ENCODE data around the gene BCL6B.
"Not testable (repeated sequence)": the region's sequence is repeated elsewhere in the genome, so short reads cannot be mapped to it uniquely, and the experiment has no call there.

The BCL6B gene, protein sequence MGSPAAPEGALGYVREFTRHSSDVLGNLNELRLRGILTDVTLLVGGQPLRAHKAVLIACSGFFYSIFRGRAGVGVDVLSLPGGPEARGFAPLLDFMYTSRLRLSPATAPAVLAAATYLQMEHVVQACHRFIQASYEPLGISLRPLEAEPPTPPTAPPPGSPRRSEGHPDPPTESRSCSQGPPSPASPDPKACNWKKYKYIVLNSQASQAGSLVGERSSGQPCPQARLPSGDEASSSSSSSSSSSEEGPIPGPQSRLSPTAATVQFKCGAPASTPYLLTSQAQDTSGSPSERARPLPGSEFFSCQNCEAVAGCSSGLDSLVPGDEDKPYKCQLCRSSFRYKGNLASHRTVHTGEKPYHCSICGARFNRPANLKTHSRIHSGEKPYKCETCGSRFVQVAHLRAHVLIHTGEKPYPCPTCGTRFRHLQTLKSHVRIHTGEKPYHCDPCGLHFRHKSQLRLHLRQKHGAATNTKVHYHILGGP

DNA sequence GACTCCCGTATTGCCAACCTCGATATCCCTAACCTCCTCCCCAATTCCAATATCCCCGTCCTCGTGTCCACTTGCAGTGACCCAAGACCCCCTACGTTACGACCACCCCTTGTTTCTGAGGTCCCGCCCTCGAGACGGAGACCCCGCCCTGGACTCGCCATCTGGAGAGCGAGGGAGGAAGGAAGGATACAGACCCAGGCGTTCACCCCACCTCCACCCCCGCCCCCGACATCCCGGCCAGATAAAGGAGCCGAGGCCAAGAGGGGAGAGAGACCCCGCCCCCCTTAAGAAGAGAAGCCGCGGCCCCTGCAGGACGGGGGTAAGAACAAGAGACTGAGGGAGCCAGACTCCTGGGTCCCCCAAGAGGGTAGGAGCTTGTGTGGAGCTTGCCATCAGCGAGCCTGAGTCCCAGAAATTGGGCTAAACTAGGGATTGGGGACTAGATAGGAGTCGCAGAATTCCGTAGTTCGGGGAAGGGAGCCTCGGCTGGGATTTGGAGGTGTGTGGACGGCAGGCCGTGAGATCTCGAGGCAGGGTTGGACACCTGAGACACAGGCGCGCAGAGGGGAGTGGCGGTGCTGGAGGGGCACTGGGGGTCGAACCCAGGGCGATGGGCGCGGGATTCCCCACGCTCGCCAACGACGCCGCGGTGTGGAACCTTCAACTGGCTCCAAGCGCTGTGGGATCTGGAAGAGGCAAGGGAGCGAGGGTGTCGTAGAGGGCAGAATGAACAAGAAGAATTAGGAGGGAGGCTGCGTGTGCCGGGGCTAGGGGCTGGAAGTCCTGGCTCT lies at the start of gene BCL6B:
TSS of gene BCL6B (plus strand) at position 270 of the 791 bp plus-strand sequence. CDS start 622 bp downstream, outside the sequence.
- no peaks in the 10 kb centered on the region for H3K36me3 Mint-ChIP-seq (ENCODE audit: low read depth)
- DNase-seq = peak; percentile 47
- peak within 1 kb of the TSS; percentile 46 for H3K4me3 Mint-ChIP-seq
- no peaks in the 10 kb centered on the region for H3K9me3 Mint-ChIP-seq
- H3K27me3 Mint-ChIP-seq = peaks cover 11% of the 10 kb centered on the region
- peak within 1 kb of the TSS; percentile 77 for H3K27ac Mint-ChIP-seq
- peaks cover 34% of the 10 kb centered on the region for H3K4me1 Mint-ChIP-seq (ENCODE audit: low read depth)

DNA sequence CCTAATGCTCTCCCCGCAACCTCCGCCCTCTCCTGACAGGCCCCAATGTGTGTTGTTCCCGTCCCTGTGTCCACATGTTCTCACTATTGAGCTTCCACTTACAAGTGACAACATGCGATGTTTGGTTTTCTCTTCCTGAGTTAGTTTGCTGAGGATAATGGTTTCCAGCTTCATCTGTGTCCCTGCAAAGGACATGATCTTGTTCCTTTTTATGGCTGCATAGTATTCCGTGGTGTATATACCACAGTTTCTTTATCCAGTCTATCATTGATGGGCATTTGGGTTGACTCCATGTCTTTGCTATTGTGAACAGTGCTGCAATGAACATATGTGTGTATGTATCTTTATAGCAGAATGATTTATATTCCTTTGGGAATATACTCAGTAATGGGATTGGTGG lies 43.4 kb upstream of the BCL6B start:
- H3K4me3 Mint-ChIP-seq; H3K27ac Mint-ChIP-seq; H3K27me3 Mint-ChIP-seq; H3K9me3 Mint-ChIP-seq; DNase-seq; H3K36me3 Mint-ChIP-seq (ENCODE audit: low read depth): not testable (repeated sequence)
- peaks cover 10% of the 10 kb centered on the region for H3K4me1 Mint-ChIP-seq (ENCODE audit: low read depth)

DNA sequence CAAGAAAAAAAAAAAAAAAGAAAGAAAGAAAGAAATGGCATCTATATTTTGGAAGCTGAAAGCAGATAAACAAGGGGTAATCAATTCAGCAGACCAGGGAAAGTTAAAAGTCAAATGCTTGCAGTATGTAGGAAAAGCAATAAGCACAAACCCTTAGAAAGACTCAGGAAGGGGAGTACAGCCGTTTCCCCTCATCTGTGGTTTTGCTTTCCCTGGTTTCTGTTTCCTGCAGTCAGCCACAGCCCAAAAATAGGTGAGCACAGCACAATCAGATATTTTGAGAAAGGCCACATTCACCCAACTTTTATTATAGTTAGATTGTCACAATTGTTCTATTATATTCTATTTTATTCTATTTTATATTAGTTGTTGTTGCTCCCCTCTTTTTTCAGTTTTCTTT lies 41.4 kb upstream of the BCL6B start:
- no peak overlapping the region for H3K27ac Mint-ChIP-seq
- peaks cover 13% of the 10 kb centered on the region for H3K4me1 Mint-ChIP-seq (ENCODE audit: low read depth)
- H3K9me3 Mint-ChIP-seq = no peaks in the 10 kb centered on the region
- H3K27me3 Mint-ChIP-seq = no peaks in the 10 kb centered on the region
- no peak overlapping the region for H3K4me3 Mint-ChIP-seq
- H3K36me3 Mint-ChIP-seq (ENCODE audit: low read depth) = no peaks in the 10 kb centered on the region
- no peak for DNase-seq

DNA sequence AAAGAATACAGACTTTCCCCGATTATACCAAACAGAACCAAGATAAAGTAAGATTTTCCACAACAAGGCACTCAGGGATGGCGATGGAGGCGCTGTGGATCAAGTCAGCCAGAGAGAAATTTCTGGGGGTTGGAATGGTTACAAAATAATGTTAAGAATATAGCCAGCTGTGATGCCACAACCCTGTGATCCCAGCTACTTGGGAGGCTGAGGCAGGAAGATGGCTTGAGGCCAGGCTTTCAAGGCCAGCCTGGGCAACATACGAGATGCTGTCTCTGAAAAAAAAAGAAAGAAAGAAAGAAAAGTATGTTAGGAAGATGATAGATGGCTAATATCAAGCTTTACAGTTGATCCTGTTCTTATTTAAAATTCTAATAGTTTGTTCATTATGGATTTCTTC lies 37.6 kb upstream of the BCL6B start:
- no peak overlapping the region for H3K4me3 Mint-ChIP-seq
- H3K27ac Mint-ChIP-seq = no peak overlapping the region
- H3K27me3 Mint-ChIP-seq = no peaks in the 10 kb centered on the region
- DNase-seq = no peak
- peaks cover 13% of the 10 kb centered on the region for H3K4me1 Mint-ChIP-seq (ENCODE audit: low read depth)
- H3K9me3 Mint-ChIP-seq = no peaks in the 10 kb centered on the region
- no peaks in the 10 kb centered on the region for H3K36me3 Mint-ChIP-seq (ENCODE audit: low read depth)

DNA sequence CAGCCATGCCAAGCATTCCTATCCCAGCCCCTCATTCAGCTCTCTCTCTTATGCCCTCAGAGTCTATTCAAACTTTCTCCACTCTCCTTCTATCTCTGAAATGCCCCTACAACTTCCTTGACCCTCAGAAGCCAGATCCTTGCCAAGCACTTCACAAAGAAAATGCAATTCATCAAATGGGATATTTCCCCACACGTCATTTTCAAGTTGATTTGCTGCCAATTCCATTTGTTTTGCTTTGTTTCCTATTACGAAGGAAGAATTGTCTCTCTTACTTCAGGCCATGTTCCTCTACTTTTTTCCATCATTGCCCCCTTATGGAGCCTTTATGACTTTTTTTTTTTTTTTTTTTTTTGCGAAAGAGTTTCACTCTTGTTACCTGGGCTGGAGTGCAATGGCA lies 36.2 kb upstream of the BCL6B start:
- DNase-seq = no peak
- no peaks in the 10 kb centered on the region for H3K27me3 Mint-ChIP-seq
- no peaks in the 10 kb centered on the region for H3K9me3 Mint-ChIP-seq
- H3K27ac Mint-ChIP-seq = no peak overlapping the region
- H3K36me3 Mint-ChIP-seq (ENCODE audit: low read depth) = no peaks in the 10 kb centered on the region
- no peak overlapping the region for H3K4me3 Mint-ChIP-seq
- peaks cover 3% of the 10 kb centered on the region for H3K4me1 Mint-ChIP-seq (ENCODE audit: low read depth)

DNA sequence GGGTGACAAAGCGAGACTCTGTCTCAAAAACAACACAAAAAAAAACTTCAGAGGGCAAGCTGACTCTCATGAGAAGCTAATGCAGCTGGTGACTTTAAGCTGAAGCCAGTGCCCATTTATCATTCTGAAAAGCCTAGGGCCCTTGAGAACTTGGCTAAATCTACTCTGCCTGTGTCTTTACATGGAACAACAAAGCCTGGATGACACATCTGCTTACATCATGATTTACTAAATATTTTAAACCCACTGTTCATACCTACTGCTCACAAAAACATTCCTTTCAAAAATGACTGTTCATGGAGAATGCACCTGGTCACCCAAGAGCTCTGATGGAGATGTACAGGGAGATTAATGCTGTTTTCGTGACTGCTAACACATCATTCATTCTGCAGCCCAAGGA lies 33.1 kb upstream of the BCL6B start:
- H3K9me3 Mint-ChIP-seq = no peaks in the 10 kb centered on the region
- H3K27me3 Mint-ChIP-seq = no peaks in the 10 kb centered on the region
- peaks cover 3% of the 10 kb centered on the region for H3K4me1 Mint-ChIP-seq (ENCODE audit: low read depth)

DNA sequence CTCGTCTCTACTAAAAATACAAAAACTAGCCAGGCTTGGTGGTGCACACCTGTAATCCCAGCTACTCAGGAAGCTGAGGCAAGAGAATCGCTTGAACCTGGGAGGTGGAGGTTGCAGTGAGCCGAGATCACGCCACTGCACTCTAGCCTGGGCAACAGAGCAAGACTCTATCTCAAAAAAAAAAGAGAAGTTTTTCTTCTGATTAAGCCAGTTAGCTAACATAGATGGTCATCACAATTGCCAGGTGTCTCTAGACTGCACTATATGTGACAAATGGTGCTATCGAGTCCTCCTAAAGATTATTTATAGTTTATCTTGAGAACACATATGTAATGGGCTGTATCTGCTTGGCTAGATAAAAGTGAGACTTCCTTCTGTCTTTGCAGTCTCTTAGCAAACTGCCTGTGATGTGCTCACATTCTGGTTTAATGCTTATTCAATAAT lies 29.2 kb upstream of the BCL6B start:
- H3K36me3 Mint-ChIP-seq (ENCODE audit: low read depth) = peaks cover 24% of the 10 kb centered on the region
- H3K27me3 Mint-ChIP-seq; H3K9me3 Mint-ChIP-seq; H3K4me3 Mint-ChIP-seq; DNase-seq; H3K27ac Mint-ChIP-seq; H3K4me1 Mint-ChIP-seq (ENCODE audit: low read depth): not testable (repeated sequence)

More for the DNA sequence above, 33.1 kb upstream of the BCL6B start:
- Mint-ChIP-seq H3K4me3 (no peak overlapping the region), H3K36me3 (ENCODE audit: low read depth) (peaks cover 2% of the 10 kb centered on the region), H3K27ac (no peak overlapping the region)
- DNase-seq = no peak

DNA sequence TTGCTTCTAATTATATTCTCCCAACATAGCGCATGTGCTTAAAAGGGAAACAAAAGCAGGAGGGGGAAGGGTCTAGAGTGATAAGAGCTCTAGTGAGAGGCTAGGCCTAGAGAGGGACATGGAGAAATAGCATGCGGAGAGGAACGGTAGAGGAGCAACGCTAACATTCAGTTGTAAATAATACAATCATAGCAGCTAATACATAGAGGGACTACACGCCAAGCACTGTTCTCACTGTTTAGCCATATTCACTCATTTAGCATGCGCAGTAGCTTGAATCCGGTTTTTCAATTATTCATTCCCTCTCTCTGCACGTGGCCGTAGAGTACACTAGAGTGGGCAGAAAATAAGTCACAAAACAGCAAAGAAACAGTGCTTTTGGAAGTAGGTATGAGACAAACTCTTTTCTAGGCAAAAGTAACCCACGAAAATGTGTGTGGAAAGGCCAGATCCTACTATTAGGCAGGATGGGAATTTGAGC lies 28.7 kb upstream of the BCL6B start:
- peaks cover 30% of the 10 kb centered on the region for H3K36me3 Mint-ChIP-seq (ENCODE audit: low read depth)
- H3K27me3 Mint-ChIP-seq = no peaks in the 10 kb centered on the region

DNA sequence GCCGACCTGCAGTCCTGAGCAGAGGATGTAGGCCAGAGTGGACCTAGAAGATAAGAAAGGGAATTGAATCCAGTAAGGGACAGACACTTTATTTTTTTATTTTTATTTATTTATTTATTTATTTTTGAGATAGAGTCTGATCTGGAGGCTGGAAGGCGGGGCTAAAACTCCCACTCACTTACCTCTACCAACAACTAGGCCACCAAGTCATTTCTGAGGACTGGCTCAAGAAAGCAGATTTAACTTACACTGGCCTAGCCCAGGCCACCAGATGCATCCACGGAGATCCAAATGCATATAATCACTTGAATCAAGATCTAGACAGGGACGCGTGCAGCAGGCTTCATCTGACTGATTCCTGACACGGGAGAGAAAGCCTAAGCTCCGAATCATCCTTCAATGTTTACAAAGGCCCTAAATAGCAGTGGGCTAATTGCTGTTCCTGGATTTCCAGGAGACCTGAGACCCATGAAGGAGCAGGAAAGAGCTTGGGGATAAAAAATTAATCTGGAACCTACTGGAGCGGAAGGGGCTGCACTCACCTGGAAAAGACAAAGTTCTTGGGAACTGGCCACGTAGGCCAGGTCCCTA lies 28.1 kb upstream of the BCL6B start:
- Mint-ChIP-seq H3K36me3 (ENCODE audit: low read depth) (peaks cover 36% of the 10 kb centered on the region), H3K27ac (no peak overlapping the region), H3K4me3 (no peak overlapping the region), H3K4me1 (ENCODE audit: low read depth) (peaks cover 7% of the 10 kb centered on the region), H3K27me3 (no peaks in the 10 kb centered on the region), H3K9me3 (no peaks in the 10 kb centered on the region)
- DNase-seq = no peak

More for the DNA sequence above, 28.7 kb upstream of the BCL6B start:
- Mint-ChIP-seq H3K27ac (no peak overlapping the region), H3K9me3 (no peaks in the 10 kb centered on the region), H3K4me1 (ENCODE audit: low read depth) (peaks cover 7% of the 10 kb centered on the region), H3K4me3 (no peak overlapping the region)
- DNase-seq = no peak

DNA sequence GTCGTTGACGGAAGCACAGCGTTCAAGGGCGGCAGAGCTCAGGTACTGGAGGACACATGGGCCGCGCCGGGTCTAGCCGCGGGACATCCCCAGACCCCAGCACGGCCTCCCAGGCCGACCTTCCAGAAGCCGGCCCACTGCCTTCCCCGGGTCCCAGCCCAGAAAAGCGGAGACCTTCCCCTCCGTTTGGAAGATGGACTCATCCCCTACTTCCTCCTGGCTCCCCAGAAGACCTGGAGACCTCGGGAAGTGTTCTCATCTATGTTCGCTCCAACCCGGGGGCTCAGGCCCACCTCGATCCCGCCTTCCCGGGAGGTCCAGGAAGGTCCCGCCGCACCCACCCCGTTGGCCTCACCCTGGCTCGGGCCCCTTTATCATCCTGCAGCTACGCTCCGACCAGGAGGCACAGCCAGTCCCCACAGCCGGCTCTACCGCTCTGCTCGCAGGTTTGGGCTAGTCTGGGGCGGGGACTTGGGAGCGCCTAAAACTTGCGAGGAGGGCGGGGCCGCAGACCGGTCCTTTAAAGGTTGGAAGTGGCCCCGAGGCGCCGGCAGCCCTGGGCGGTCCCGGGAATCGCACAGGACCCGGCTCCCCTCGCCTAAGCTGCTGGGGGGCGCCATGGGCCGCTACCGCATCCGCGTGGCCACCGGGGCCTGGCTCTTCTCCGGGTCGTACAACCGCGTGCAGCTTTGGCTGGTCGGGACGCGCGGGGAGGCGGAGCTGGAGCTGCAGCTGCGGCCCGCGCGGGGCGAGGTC lies 27.2 kb upstream of the BCL6B start, which contains the start of gene ALOX12:
TSS of gene ALOX12 (plus strand) at position 550 of the 756 bp plus-strand sequence. CDS start at position 619, 69 bp downstream.
- no peak for DNase-seq
- H3K36me3 Mint-ChIP-seq (ENCODE audit: low read depth) = peaks cover 43% of the 10 kb centered on the region
- H3K4me1 Mint-ChIP-seq (ENCODE audit: low read depth) = peaks cover 7% of the 10 kb centered on the region
- H3K27ac Mint-ChIP-seq = no peak within 1 kb of the TSS
- no peaks in the 10 kb centered on the region for H3K27me3 Mint-ChIP-seq
- no peaks in the 10 kb centered on the region for H3K9me3 Mint-ChIP-seq
- H3K4me3 Mint-ChIP-seq = no peak within 1 kb of the TSS

DNA sequence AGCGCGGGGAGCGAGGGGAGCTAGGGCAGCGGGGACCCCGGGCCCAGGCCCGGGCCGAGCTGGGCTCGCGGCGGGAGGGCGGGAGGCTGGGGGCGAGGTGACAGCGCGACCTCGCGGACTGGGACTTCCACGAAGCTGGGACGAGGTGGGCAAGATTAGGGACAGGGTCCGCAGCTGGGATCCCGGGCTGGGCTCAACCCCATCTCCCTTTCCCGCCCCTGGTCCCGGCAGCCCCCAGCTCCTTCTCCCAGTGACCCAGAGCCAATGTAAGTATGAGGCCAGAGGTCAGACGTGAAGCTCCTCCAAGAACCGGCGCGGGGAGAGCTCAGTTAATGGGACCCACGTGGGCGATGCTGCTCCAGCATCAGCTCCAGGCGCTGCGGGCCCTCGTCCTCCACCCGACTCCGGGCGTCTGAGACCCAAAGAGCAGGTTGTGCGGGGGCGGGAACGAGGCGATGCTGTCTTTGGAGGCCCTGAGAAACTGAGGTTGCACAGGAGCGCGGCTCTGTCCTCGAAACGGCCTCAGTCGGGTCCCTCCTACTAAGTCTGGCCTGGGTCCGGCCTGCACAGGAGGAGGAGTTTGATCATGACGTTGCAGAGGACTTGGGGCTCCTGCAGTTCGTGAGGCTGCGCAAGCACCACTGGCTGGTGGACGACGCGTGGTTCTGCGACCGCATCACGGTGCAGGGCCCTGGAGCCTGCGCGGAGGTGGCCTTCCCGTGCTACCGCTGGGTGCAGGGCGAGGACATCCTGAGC lies 26.4 kb upstream of the BCL6B start:
- no peaks in the 10 kb centered on the region for H3K27me3 Mint-ChIP-seq
- peaks cover 50% of the 10 kb centered on the region for H3K36me3 Mint-ChIP-seq (ENCODE audit: low read depth)
- no peak for DNase-seq
- H3K27ac Mint-ChIP-seq = no peak overlapping the region
- H3K4me1 Mint-ChIP-seq (ENCODE audit: low read depth) = peaks cover 7% of the 10 kb centered on the region
- H3K9me3 Mint-ChIP-seq = no peaks in the 10 kb centered on the region
- no peak overlapping the region for H3K4me3 Mint-ChIP-seq

DNA sequence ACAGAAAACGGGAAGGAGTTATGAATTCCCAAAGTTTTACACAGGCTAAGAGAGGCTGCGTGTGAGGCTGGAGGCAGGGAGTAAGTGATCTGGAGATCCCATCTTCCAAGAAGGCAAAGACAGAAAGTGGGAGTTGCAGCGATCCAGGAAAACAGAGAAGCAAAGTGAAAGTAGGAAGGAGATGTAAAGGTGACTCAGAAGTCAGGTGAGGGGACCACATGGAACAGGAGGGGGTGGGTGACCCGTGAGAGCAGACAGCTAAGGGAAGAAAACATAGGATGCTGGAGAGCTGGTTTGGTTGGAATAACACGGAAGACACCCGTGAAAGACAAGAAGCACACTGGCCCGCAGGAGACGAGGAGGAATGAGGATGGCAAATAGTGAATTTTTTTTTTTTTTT lies 25.7 kb upstream of the BCL6B start:
- Mint-ChIP-seq H3K4me3 (no peak overlapping the region), H3K4me1 (ENCODE audit: low read depth) (peaks cover 7% of the 10 kb centered on the region), H3K9me3 (no peaks in the 10 kb centered on the region), H3K27me3 (no peaks in the 10 kb centered on the region), H3K27ac (no peak overlapping the region), H3K36me3 (ENCODE audit: low read depth) (peaks cover 57% of the 10 kb centered on the region)
- DNase-seq = no peak

DNA sequence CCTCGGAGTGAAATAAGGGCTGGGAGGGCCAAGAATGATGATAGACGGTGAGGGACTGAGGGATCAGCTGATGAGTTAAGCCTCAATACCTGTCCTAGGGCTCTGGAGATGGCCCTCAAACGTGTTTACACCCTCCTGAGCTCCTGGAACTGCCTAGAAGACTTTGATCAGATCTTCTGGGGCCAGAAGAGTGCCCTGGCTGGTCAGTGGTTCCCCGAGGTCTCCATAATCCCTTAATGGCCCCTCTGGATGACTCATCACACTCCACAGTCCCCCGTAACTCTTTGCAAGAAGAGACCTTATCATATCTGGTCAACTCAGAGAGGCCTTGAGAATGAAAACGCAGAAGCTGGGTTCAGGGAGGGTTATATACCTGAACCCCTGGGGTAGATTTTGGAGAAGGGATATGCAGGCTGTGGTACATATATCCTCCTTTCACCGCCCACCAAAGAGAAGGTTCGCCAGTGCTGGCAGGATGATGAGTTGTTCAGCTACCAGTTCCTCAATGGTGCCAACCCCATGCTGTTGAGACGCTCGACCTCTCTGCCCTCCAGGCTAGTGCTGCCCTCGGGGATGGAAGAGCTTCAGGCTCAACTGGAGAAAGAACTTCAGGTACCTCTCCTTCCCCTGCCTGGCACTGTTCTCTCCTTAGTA lies 23.9 kb upstream of the BCL6B start:
- Mint-ChIP-seq H3K27me3 (no peaks in the 10 kb centered on the region), H3K9me3 (no peaks in the 10 kb centered on the region), H3K27ac (no peak overlapping the region), H3K36me3 (ENCODE audit: low read depth) (peaks cover 68% of the 10 kb centered on the region), H3K4me3 (no peak overlapping the region), H3K4me1 (ENCODE audit: low read depth) (peaks cover 7% of the 10 kb centered on the region)
- no peak for DNase-seq
